GDM1 (cell line): ENCODE data around the gene OPALIN.

Source experiments
- DNase-seq: peaks from one replicate; lab custom pipeline; 2025; lab: John Stamatoyannopoulos, UW

OPALIN gene, protein sequence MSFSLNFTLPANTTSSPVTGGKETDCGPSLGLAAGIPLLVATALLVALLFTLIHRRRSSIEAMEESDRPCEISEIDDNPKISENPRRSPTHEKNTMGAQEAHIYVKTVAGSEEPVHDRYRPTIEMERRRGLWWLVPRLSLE

DNA sequence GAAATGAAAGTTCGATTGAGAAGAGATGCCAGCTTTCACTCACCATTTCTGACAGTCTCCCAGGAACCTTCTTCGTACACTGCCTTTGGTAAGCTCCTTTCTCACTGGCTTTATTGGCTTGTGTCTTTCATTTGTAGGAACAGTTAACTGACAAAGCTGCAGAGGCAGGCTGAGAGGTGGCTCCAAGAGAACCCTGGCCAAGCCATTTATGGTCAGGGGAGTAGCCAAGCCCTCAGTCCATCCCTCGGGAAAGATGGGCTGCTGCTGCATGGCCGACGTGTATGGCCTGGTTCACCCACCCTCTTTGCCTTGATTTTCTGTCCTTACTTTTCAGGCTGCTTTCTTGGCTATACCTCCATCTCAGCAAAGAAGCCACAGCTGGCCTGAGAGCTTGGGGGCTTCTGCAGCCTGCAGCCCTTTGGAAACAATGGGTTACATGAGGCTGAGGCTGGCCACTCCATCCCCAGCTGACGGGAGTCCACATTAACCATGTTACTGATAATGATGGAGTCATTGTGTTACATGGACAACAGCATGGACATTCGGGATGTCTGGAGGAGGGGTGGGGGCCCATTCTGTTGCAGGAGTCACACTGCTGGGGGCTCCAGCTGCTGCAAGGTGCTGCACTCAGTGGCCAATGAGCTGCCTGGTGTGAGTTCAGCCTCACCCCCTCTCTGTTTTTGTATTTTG lies at the start of gene OPALIN:
TSS of gene OPALIN (minus strand) at position 152 of the 690 bp plus-strand sequence. CDS start at position 46, 106 bp downstream.
- no peak for DNase-seq

DNA sequence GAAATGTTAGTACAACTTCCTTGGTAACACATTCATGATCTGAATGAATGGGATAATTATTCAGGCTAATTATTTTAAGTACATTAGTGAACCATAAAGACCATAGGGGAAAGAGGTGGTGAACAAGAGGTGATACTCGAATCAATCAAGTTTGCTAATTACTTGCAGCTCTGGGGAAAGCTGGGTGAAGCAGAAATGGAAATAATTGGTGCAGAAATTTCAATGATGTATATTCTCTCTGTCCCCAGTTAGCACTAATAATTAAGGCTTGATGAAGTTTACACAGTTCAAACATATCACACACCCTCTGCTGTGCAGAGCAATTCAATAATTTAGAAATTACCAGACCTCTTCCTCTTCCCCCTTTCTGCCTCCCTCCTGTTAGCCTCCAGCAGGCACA lies 49.4 kb upstream of the OPALIN start:
- DNase-seq, result no peak

DNA sequence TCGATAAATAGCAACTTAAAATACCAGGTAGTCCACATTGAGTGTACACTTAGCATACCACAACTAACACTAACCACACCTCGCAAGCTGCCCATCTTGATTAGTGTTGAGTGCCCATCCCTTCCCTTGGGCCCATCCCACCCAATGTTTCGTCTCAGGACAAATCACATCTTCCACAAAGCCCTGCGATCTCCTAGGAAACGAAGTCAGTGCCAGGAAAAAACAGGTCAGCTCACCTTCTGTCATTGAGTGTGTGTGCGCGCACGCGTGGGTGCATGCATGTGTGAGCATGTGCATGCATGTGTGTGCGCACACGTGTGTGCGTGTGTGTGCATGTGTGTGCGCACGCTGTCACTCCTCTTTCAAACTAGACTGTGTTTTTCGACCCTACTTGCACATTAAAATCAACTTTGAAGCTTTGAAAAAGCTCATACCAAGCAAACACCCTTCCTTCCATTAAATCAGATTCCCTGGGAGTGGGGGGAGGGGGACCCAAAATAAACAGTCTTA lies 48.8 kb upstream of the OPALIN start:
- DNase-seq, result no peak

DNA sequence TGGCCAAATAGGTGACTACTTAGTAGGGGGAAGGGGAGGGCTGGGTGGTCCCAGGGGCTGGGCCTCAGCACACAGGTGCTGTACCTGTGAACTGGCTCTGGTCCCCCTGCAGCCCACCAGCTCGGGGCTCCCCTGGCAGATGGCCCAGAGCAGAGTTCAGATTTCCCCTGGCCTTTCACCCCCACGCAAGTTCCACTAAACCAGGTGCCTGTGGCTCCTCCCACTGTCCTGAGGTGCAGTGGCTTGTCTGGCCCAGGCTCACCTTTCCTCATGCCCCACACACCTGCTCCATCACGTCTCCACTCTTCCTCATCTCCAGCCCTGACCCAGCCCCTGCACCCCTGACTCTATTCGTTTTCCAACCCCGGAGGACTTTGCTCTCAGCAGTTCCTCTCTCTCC lies 47.3 kb upstream of the OPALIN start:
- DNase-seq, result no peak

DNA sequence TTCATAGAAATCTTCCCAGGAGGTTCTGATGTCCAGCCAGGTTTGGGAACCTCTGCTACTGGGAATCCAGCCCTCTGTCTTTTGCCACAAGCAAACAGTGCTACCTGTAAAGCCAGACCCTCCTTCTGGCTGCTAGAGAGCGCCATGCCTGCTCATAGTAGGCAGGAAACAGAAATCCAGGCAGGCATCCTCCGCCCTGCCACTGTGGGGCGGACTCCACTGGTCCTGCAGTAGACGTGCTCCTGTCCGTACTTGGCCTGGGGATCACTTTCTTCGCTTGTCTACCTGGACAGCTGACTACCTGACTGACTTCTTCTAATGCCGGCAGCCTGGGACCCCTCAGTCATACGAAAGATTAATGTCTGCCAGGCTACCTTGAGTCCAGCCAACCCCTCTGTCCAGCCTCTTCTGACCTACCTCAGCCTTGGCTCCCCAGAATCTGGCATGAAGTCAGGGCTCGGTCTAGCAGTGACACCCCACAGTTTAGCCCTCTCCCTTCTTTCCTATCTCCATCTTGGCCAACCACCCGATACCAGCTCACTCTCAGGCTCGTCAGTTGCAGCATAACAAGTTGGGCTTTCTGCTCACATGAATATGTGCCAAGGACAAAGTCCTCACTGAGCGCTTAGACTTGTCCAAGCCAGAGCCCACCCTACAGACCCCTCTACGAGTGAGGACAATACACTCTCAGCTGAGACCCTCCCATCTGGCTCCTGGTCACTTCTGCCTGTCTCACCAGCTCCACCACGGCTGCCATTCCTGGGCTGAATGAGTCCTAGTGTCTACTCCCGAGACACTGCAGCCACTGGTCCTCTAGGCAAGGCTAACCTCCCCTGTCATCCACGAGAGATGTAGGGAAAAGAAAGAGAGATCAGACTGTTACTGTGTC lies 43.9 kb upstream of the OPALIN start:
- DNase-seq, result no peak

DNA sequence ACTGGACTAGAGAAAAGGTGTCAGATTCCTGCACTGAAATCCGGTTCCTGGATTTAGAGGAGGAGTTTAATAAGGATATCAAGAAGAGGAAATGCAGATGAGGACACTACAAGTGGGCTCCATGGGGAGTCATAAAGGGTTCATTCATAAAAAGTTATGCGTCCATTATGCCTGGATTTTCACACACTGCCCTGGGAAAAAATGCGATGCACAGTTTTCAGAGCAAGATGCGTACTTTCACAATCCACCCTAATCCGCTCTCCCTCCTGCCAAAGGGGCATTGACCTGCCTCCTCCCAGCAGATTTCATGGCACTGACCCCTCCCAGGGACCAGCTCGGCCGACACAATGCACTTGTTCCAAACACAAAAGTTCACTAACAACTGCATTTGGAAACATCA lies 42.2 kb upstream of the OPALIN start:
- DNase-seq, result no peak

DNA sequence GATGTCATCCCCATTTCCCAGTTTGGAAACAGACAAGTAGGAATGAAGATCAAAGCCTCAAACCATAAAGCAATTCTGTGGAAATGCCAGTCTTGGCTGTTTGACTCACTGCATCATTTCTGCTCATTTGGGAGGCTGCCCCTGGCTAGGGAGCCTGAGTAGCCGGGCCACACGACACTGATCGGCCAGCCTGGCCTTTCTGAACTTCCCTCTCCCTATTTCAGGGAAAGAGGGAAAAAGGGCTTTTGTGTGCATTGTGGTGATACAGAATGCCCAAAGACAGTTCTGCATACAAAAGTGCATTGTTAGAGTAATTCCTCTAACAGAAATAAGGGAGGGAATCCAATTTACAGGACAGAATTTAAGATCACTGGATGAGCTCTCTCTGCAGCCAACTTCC lies 41.7 kb upstream of the OPALIN start:
- DNase-seq, result no peak

DNA sequence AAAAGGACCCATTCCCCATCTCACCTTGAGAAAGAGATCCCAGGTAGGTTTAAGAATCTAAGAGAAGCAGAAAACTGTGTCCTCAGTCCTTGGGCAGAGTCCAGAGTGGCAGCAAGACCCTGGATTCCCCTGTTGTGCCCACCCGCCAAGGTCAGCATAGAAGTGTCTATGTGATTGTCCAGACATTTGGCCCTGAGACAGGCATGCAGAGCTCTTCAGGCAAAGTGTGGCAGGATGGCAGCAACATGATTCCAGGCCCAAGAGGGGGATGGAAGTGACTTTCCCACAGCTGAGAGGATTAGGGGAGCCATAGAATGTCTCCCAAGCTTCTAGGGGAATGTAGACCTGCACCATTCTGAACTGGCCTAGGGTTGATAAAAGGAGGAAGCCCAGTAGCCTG lies 39.1 kb upstream of the OPALIN start:
- DNase-seq, result no peak

DNA sequence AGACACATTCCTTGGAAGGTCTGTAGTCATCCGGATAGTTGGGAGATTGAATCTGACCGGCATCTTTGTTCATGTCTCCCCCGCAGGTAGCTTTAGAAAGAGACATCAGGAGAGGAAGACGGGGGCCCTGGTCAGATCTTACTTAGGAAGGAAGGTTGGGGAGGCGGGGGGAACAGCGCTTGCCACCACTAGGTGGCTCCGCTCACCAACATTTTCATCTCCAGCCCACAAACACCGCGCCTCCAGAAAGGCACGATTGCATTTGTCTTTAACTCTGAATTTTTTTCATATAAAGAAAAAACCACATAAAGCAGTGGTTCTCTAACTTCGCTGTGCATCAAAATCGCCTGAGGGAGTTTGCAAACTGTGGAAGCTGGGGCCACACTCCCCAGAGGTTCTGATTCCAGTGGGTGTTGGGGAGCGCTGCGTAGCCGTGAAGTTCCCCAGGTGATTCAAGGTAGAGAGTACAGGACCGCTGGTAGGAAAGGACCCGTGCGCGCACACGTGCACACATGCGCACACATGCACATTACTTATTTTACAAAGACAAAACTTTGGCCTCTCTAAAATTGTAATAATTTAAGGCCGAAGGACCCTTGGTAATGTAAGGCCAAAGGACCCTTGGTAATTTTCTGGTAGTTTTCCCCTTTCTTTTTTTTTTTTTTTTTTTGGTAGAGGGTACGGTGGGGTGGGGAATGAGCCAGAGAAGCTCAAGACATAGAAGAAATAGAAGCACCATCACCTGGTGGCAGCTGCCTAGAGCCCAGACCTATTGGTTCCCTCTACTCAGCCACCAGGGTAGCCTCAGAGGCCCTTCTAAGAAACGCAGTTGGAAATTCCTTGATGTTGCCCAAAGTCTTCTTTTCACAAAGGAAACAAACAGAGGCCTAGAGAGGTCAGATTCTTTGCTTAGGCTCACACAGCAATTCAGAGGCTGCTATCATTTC lies 37.4 kb upstream of the OPALIN start:
- peak; percentile 14 for DNase-seq

DNA sequence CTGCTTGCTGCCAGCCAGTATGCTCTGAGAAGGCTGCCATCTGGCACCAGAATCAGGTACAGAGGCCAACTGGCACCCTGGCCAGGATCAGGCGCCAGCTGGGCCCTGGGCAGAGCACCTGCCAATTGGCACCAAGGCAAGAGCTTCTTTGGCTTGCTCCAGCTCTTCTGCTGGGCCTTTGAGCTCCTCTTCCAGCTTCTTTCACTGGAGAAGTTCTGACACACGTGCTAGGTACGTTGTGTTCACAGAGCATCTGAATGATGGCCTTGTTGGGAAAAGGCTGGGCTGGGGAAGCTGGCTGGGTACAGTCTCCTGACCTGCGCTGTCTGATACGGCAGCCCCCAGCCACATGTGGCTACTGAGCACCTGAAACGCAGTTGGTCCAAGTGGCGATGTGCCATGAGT lies 31.7 kb upstream of the OPALIN start:
- DNase-seq, result no peak

DNA sequence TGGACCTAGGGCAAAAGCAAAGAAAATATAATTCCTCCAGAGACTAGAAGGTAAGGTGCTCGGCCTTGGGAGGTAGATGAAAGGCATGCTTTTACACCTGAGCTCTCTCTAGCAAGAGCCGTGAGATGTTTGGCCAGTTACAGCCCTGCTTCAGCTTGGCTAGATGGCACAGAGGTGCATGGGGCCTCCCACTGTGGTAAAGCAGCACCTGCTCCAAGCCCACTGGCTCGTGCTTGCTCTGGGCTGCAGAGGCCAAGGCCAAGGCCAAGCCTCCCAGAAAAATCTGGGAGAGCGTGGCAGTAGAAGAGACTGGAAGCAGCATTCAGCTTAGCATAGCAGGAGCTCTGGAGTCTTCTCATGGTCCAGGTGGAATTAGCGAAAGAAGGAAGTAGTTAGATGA lies 31.0 kb upstream of the OPALIN start:
- no peak for DNase-seq

DNA sequence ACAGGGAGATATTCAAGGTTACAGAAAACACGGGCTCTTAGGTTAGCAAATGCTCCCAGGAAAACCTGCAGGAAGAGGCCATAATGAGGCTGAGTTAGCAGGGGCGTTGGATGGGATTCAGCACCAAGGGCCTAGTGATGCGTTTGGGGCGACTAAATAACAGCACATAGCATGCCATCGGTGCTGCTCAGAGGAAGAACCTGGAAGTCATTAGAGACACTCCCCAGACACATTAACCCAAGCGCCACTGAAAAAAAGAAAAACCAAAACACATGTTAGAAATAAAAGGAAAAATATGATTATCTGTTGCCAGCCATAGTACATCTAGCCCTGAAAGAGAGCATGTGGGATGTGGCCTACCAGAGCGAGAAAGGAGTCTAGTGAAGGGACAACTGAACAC lies 28.8 kb upstream of the OPALIN start:
- DNase-seq, result no peak

DNA sequence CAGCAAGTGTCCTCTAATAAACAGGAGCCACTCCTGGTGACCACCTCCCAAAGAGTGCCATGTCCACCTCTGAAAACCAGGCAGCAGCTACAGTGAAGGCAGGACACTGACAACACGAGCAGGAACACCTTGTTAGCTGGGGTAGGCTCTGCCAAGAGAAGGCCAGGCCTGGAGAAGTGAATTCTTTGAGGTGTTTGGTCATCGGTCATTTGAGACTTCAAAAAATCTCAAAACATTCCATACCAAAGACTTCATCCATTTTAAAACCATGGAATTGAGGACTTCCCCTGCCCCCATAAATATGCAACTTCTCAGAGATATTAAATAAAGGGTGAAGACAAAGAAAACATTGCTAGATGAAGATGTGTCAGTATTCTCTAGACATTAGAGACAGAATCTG lies 28.4 kb upstream of the OPALIN start:
- no peak for DNase-seq

DNA sequence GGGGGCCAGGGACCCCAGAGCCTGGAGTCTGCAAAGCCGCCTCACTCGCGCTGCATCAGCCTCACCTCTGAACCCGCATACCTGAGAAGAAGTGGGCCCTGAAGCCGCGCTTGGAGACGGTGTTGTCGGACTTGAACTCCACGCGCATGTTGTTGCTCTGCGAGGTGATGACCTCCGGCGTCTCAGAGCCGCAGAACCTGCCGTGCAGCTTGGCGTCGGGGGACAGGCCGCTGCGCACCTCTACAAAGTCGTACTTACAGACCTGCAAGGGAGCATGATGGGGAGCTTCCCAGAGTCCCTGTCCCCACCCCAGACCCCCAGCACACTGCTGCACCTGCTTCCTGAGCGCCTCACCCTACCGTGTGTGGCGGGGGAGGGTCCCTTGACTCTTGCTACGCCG lies 25.7 kb upstream of the OPALIN start:
- DNase-seq, result no peak

DNA sequence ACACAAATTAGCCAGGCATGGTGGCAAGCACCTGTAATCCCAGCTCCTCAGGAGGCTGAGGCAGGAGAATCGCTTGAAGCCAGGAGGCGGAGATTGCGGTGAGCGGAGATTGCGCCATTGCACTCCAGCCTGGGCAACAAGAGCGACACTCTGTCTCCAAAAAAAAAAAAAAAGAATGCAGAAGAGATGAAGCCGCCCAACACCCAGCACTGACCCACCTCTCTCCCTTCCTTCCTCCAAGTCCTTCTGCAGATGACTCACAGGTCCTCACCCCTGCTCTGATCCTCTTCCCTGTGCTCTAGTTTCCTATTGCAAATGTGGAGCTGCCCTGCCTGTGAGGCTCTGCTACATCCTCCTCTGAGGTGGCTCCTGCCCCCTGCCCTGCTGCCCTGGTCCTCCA lies 22.0 kb upstream of the OPALIN start:
- DNase-seq, result no peak

DNA sequence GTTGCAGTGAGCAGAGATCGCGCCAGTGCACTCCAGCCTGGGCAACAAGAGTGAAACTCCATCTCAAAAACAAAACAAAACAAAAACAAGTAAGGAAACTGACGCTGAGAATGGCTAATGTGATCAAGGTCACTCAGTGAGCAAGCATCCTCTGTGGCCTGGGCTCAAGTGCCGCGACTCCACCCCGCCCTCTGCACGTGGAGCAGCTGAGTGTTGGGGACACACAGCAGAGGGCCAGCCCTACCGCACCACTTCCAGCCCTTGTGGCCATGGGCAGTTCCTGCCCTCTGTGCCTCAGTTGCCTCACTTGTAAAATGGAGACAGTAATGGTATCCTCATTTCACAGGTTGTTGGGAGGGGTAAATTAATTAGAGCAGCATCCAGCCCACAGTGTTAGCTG lies 21.0 kb upstream of the OPALIN start:
- no peak for DNase-seq

DNA sequence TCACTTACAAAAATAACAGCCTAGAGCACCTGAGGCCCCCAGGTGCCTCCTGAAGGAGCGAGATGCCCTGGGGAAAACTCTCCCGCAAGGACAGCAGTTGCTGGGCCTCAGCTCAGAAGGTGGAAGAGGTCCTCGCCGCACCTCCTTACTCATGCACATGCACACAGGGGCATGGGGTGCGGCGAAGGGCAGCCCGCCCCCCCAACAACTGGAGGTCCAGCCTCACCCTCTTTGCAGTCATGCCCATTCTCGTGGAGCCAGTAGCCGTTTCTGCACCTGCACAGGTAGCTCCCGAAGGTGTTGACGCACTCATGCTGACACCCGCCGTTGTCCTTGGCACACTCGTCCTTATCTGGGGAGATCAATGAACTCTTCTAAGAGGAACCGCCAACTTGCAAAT lies 19.9 kb upstream of the OPALIN start:
- DNase-seq, result no peak

DNA sequence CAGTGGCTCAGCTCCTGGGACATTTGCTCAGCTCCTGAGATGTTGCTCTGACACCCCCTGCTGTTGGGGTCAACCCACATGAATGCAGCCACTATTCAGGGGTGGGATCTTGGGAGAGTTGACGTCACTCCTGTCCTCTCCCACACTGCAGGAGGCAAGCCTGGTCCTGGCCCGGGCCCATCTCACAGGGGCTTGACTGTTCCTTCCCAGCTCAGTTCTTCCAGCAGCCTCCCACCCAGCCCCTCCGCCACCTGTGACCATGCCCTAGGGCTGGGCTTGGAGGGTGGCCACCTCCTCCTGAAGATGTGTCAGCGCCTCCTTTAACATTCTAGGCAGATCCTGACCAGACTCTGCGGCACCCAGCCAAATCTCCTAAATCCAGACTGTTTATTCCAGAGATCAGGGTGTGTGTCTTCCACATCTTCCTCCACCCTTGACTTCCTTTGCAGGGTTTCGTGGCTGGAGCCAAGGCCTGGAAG lies 19.1 kb upstream of the OPALIN start:
- no peak for DNase-seq

DNA sequence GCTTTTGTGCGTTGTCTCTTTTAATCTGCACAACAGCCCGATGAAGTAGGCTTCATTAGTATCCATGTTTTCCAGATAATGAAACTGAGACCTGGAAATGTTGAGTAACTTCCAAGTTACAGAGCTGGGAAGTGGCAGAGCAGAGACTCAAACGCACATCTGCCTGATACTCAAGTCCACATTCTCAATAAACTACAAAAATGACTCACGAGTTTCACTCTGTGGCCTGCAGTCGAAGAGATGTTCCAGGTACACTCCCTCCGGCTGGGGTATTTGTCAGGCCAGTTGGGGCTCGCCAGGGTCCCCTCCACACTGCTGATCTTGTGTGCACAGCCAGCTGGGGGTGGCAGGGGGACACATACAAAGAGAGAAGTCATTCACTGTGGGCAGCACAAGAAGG lies 17.7 kb upstream of the OPALIN start:
- DNase-seq, result no peak

DNA sequence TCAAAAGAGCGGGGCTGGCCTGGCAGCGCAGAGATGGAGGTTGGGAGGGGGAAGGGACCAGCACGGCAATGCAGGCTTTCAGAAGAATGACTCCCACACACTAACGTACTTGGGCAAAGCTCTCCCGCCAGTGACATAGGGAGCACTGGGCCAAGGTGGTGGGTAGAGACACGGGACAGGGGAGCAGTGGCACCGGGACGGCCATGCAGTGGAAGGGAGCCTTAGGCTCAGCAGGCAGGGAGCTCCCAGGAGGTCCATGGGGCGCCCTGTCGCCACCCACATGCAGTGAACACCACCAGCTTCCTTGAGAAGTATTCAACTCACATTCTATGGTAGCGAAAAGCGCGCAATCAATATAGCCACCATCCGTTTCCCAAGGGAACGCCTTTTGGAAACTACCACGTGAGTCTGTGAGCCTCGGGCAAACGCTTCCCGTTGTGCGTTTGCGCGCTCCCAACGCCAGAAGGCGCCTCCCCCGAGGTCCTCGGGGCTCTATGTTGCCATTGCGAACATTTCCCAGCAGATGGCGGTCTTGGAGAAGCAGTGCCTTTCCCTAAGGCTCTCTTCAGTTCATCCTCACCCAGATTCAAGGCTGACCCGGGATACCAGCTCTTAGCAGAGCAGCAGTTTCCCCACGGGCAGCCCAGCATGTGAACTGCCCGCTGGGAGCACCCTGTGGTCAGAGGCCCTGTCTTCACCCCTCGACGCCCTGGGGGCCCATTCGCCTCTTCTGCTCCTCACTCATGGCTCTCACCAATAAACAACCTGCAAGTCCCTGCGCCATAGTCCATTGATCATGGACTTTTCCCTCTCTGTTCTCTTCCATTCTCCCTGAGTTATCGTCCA lies 16.4 kb upstream of the OPALIN start:
- DNase-seq, result peak; percentile 71

DNA sequence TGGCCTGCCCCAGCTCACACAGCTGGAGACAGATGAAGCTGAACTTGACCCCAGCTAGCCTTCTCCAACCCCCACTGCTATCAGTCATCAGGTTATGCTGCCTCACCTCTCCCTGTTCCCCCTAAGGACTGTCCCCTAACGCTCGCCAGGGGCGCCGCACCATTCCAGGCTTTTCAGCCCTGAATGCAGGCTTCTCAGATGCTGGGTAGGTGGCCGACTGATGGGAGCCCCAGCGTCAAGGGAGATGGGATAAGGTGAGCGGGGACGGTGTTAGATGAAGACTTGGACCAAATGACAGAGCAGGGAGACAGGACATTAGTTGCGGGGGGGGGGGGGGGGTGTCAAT lies 15.8 kb upstream of the OPALIN start:
- DNase-seq, result no peak
